ENCODE measurements around the gene METTL21C. TPM values are rescaled to one million over a fixed set of nuclear protein-coding genes. Genes with fewer than 3 reads are reported as not detected.

METTL21C gene
- polyA plus RNA-seq (2012; ENCODE audit: insufficient read depth, insufficient read length), result not detected

DNA sequence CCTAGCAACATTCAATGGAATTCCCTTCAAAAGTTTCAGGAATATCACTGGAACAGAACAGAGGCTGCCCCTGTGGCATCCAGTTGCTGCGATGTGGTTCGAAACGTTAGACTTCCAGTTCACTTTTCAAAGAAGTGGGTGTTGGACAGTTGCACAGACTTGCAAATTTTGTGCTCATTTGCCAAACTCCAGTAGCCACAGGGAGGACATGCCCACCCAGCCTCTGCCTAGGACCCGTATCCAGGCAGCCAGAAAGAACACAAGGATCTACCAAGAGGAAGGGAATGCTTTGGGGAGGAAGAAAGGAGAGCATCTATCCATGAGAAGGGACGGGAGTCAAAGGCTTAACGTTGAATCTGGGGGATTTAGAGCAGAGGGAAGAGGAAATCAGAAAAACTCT lies at the start of gene METTL21C:
Gene METTL21C (minus strand): TSS at position 108 of the 400 bp plus-strand sequence. CDS start 546 bp downstream, outside the sequence.
- no peak for DNase-seq (ENCODE audit: low read depth, low spot score)
- no peak within 1 kb of the TSS for H3K4me3 ChIP-seq (ENCODE audit: low read length)

DNA sequence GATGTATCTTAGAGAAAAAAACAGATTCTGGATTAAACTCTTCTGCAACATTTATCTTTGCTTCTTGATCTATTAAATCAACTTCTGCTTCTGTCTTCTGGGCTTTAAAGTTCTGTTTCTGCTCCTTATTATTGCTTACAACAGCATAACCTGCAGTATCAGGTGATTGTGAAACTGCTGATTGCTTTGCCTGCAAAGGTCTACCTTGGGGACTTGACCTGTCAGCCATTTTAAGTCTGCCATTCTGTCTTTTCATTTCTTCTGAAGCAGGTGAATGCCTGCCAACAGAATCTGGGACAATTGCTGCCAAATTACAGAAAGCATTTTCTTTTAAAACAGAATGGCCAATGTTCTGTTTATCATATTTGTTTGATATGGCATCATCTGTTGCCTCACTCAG lies 47.7 kb upstream of the METTL21C start:
- DNase-seq (ENCODE audit: low read depth, low spot score), result no peak

DNA sequence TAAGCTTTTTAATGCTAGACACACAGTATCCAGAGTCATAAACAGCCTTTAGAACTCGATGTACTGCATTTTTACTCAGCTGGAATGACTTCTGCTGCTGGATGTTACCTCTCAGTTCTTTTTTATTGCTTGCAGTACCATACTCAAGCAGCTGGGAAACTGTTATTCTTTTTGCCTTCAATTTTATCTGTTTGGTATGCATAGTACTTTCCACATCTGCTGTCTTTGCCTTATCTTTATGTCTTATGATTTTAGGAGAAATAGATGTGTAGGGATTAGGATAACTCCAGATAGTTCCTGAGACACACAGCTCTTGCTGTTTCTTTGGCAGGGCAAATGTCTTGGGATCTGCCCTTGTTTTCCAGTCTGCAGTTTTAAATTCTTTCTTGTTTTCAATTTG lies 47.3 kb upstream of the METTL21C start:
- DNase-seq (ENCODE audit: low read depth, low spot score), result no peak
- H3K4me3 ChIP-seq (ENCODE audit: low read length), result no peak overlapping the region

More for the DNA sequence above, 47.7 kb upstream of the METTL21C start:
- H3K4me3 ChIP-seq (ENCODE audit: low read length), result no peak overlapping the region

DNA sequence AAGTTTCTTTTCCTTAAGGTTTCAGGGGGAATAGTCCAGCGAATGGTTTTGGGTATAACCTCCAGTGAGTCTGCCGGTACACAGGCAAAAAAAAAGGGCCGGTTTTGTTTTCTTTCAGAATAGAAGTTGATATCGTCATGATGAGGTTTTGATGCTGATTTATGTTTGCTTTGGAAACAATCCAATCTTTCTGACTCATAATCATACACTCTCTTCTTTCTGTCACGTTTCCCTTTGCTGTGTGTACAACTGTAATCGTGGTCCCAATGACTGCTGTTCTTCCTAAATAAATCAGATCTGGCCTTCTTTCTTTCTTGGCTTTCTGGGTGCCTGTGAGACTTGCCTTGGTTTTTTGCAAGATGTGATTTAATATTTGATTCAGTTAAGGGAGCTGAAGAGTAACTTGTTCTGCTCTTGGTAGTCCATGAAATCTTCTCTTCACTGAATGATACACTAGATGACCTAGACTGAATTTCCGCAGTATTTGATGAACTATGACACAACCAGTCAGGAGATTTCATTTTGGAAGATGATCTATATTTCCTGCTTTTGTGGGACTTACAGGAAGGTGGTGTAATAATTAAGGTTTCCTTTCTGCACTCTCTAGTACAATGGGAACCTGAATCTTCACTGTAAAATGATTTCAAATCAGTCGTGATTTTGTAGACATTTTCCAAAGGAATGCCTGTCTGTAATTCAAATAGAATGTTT lies 34.9 kb upstream of the METTL21C start:
- no peak overlapping the region for H3K4me3 ChIP-seq (ENCODE audit: low read length)
- DNase-seq (ENCODE audit: low read depth, low spot score), result no peak

DNA sequence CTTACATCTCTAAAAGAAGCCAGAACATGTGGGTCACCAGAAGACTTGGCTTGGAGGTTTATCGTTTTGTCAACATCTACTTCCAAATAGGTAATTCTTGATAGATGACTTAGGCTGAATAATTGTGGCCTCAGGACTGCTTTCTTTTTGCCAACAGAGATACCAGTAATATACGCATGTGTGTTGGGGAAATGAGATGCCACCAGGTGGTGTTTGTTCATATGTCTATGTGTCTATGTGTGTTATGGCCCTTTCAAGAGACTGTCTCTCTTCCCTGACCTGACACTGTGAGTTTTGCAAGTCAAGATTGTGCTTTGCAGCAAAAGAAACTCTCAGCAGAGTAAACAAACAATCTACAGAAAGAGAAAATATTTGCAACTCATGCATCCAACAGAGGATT lies 31.6 kb upstream of the METTL21C start:
- peak; percentile 45 for DNase-seq (ENCODE audit: low read depth, low spot score)
- H3K4me3 ChIP-seq (ENCODE audit: low read length), result no peak overlapping the region

DNA sequence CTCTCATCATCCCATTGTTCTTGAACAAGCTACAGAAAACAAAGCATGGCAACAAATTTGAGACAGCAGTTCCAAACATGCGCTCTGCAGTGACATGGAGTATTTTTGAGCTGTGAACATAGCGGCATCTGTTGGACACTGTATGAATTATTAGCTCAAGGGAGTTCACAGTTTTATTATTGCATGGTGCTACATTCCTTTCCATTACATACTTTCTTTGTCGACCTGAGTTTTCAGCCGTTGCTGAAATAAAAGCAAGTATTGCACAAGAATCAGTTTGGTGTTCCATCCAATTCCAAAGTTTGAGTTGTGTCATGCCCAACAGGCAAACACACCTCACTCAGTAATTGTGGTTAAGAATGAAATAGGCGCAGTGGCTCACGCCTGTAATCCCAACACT lies 30.1 kb upstream of the METTL21C start:
- H3K4me3 ChIP-seq (ENCODE audit: low read length), result no peak overlapping the region
- DNase-seq (ENCODE audit: low read depth, low spot score), result peak; percentile 18

DNA sequence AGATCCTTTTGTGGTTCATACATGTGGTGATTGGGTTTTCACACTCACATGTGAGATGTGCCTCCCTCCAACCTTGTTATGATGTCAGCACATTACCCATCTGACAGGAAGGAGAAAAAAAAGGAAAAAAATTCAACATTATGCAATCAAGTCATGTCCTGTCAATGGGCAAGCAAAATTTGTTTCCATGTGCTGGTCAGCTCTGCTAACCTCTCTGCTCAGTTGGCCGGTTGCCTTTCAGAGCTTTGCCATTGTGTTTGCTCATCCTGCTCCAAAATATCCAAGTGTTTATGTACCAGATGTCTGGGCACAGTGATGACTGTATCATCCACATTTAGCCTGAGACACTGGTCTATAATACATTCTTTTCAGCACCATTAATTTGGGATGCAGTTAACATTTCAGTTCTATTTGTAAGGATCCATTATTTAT lies 27.0 kb upstream of the METTL21C start:
- DNase-seq (ENCODE audit: low read depth, low spot score), result no peak

DNA sequence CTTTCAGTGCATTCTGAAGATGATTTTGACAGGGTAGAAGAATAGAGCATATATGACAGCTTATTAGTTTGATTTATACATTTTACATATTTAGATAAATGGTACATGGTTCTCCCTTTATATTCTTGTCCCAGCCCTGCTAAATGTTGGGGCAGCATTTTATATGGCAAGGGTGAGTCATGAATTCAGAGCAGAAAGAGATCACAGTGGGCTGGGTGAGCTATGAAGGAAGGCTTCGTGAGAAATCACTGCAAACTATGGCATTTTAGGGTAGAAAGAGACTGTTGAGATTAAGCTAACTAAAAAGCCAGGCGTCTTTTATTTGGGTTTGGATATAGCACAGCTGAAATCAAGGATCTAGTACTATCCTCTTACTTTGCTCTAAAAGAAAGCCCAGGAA lies 23.9 kb upstream of the METTL21C start:
- no peak for DNase-seq (ENCODE audit: low read depth, low spot score)
- H3K4me3 ChIP-seq (ENCODE audit: low read length), result no peak overlapping the region

More for the DNA sequence above, 27.0 kb upstream of the METTL21C start:
- H3K4me3 ChIP-seq (ENCODE audit: low read length), result no peak overlapping the region

DNA sequence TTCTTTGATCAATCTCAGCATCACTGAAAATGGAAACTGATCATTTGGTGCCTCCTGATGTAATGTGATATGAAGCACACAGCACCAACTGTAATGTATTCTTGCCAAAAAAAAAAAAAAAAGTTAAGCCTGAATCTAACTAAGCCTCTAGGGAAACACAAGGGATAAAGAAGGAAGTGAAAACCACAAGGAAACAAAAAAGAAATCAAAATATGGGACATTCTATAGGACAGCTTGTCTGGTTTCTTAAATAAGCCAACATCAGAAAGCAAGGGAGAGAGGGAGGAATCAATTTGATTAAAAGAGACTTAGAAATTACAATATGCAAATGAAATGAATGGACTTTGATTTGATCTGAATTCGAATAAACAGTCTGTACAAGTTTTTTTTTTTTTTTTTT lies 20.6 kb upstream of the METTL21C start:
- no peak overlapping the region for H3K4me3 ChIP-seq (ENCODE audit: low read length)
- DNase-seq (ENCODE audit: low read depth, low spot score), result no peak

DNA sequence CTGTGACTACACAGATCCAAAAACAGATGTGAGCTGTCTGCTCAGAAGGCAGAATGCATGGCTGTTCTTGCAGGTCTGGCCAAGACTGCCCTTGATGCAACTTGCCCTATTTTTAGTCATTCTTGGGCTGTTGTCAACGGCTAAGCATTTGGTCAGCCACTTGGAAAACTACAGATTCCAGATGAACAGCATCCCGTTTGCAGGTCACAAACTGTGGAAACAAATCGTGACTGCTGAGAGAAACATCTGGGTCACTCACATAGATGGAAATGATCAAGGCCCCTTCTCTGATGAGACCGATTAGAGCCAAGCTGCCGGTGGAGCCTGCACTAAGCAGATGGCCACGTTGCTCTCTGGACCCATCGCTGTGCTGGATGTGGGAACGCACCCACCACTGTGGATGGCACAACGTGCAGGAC lies 15.4 kb upstream of the METTL21C start:
- no peak overlapping the region for H3K4me3 ChIP-seq (ENCODE audit: low read length)
- DNase-seq (ENCODE audit: low read depth, low spot score), result no peak

DNA sequence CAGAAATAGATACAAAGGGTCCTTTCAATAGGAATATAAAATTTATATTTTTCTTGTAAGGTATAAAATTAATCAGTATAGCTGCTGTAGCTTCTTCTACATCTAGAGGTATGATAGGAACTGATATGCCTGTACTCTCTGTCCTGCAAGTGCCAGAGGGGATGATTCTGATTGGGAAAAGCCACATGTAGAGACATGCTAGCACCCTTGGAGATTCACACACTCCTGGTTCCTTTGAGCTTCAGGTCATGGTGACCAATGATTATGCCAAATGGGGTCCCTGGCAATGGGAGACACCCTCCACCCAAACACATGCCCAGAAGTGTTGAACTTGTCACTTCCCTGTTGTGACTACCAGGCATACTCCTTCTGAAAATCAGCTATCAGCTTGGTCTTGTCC lies 14.7 kb upstream of the METTL21C start:
- H3K4me3 ChIP-seq (ENCODE audit: low read length), result no peak overlapping the region
- no peak for DNase-seq (ENCODE audit: low read depth, low spot score)

DNA sequence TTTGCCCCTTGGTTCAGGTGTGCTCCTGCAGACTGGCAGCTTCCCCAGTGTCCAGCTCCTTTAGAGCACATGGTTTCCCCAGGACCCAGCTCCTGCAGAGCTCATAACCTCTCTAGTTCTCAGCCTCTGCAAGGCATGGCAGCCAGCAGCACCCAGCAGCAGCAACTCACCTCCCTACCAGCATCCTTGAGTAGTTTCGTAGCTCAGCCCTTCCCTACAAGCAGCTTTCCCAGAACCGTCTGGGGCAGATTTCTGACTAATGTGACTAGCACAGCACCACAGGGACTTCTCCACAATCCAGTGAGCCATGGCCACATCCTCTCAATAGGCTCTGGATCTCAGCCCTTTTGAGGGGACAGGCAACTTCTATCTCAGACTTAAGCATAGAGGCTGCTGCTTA lies 14.1 kb upstream of the METTL21C start:
- no peak overlapping the region for H3K4me3 ChIP-seq (ENCODE audit: low read length)
- no peak for DNase-seq (ENCODE audit: low read depth, low spot score)

DNA sequence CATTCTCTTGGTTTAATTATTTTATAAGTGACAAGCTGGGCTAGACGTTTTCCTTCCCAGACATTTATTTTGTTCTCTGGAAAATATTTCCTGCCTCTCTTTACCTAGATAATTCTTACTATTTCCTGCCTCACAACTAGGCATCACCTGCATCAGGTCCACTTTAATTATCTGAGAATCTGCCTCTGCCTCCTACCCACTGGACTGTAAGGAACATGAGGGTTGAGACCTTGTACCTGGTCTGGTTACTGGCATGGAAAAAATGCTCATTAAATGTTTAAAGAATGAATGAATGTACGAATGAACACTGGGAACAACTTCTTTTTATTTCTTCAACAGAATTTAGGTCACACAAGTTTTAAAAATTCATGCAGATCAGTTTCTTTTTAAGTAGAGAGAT lies 13.4 kb upstream of the METTL21C start:
- DNase-seq (ENCODE audit: low read depth, low spot score), result no peak
- H3K4me3 ChIP-seq (ENCODE audit: low read length), result no peak overlapping the region

DNA sequence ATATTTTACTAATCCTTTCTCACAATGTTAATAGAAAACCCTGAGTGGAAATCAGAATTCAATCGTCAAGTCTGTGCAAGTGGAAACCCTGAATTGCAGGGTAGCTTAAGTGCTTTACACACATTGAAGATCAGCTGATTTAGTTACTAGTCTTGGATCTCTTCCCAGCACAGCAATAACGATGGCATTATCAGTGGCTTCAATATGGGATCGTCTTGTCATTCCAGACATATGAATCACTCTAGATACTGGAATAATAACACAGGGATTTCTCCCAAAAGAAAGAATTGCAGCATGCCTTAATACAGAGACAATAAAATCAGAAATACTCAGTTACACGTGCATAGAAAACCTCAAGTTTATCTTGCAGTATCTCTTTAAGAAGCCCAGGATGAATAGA lies 12.6 kb upstream of the METTL21C start:
- DNase-seq (ENCODE audit: low read depth, low spot score), result no peak
- no peak overlapping the region for H3K4me3 ChIP-seq (ENCODE audit: low read length)

DNA sequence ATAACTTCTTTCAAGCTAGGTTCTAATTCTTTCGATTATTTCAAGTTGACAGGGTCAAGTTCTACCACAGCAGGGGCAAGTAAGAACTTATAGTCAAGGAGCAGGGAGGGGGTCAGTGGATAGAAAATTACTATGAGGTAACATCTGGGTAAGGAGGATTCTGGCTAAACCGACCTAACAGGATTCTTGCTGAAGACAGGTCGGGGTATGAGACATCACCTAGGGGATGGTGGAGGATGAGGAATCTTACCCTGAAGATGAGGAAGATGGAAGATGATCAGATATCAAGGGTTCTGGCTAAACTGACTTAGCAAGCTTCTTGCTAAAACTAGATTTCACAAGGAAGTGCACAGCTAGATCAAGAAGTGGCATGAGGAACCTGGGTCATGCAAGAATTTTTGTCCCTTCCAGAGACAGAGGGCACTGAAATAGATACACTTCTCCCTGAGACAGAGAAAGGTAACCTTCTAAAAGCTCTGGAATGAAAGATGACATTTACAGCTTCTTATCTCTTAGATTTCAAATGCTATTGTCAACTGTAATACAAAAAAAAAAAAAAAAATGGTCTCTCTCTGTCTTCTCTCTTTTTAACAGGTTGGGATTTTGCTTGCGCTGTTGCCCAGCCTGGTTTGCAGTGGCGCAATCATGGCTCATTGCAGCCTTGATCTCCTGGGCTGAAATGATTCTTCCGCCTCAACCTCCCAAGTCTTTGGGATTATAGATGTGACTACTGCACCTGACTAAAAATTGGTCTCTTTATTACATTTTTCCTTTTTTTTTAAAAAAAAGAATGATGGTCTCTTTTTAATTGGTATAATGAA lies 9.6 kb upstream of the METTL21C start:
- no peak for DNase-seq (ENCODE audit: low read depth, low spot score)
- H3K4me3 ChIP-seq (ENCODE audit: low read length), result no peak overlapping the region

DNA sequence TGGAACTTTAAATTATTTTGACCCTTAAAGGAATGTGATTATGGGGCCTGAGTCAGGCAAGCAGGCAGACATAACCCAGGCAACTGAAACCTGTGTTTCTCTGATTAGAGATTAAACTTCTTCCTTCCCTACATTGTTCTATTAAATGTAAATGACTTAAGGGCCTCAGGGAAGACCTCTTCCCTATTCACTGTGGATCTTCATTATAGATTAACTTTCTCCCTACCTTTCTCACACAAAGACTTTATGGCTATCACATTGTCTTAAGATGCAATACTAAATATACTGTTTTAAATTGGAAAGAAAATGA lies 8.8 kb upstream of the METTL21C start:
- DNase-seq (ENCODE audit: low read depth, low spot score), result no peak
- no peak overlapping the region for H3K4me3 ChIP-seq (ENCODE audit: low read length)

DNA sequence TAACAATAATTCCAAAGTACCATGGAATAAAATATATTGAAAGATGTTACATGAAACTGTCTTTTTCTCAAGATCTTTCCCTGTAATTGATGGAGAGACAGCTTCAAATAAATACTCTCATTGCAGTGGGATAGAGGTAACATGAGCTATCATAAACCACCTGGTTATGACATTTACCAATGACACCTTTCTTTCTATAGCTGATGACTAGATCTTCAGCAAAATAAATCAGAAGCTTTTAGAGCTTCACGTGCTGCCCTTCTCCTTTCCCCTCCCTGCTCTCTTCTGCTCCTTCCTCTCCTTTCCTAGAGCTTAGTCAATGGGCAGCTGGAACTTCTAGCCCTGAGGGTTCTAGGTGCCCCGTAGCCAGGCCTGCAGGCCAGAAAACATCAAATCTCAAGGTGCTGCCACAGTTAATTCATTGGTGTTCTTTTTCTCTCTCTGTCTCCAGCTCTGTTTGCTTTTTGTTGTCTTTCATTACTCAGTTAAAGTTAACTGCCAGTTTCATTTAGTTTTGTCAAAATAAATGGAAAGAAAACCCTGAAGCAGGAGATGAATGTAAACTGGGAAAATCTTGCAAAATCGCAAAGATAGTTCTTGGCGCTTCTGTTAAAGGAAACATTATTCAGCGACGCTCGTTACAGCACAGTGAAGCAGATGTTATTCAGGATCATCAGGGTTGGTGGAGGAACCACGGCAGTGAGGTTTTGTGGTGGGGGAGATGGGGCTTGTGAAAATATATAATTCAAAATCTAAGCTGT lies 8.3 kb upstream of the METTL21C start:
- DNase-seq (ENCODE audit: low read depth, low spot score), result no peak
- no peak overlapping the region for H3K4me3 ChIP-seq (ENCODE audit: low read length)

DNA sequence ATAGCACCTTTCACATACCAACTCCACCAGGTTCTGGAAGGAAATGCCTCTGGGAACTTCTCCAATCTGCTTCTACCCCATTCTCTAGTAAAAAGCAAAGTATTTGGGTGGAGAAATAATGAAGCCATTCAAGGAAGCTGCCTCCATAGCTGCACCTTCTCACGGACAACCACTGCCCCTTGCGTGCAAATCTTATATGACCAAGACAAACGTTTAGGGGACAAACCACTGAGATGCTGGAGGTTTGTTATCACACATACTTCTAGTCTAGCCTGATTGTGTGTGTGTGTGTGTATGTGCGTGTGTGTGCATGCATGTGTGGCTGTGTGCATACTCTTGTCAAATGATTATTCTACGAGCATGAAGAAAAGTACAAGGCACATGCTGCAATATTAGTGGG lies 6.5 kb upstream of the METTL21C start:
- H3K4me3 ChIP-seq (ENCODE audit: low read length), result no peak overlapping the region
- no peak for DNase-seq (ENCODE audit: low read depth, low spot score)

DNA sequence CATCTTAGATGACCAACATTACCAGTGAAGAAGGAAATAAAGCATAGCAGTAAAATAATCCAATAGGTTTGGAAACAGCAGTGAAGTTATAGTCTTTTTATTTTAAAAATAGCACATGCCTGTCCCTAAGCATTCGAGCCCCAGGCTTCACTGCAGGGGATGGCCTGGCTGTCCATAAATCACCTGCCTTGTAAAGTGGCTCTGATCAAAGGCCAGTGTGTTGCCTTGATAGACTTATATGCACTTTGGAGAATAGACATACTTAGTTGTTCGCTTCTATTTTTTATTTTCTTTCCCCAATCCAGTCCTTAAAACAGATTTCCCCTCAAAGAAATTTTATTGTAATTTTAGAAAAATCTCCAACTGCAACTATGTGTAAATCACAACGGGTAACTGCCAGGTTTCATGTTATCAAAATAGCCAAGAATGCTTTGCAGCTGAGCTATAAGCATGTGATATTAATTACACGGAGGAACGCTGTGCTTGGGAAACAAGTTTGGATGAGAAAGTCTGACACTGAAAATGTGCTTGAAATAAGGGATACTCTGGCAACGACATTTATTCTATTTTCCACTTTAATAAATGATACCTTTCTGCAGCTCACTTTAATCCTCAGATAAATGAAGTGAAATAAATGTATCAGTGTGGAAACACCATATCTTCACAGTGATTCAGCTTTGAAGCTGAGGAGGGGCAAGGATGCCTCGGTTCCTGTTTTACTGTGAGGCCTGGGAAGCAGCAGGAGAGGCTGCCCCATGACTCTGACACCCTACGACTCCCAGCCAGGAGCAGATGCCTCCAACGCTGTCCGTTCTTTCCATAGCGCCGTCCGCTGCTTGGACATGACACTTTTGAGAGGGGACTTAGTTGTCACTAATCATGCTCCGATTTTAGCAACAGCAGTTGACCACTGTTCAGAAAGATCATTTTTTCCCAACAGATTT lies 5.5 kb upstream of the METTL21C start:
- DNase-seq (ENCODE audit: low read depth, low spot score), result no peak
- no peak overlapping the region for H3K4me3 ChIP-seq (ENCODE audit: low read length)

All from Jurkat, Clone E6-1 (cell line).